Posterior cingulate gyrus (tissue), 11 donors: ENCODE data around the gene AGMAT.

Source experiments
- DNase-seq, 10 donors: peaks; one replicate each; pipeline versions ENCODE4 v3.0.0 to v3.0.0-alpha.2; 2020 to 2021; ENCODE audit warnings: mixed read lengths in 3 of 10
- intact Hi-C: fragments of 100-400 bp; cut with DNase I; formaldehyde crosslinking; loops from one replicate; pipeline ENCODE4 v1.15.1; 2023

The AGMAT gene

GRCh38 chr1:15526021-15526489, 58.8 kb downstream of the AGMAT start:
- intact Hi-C loops: loop anchor here (2.0 to 5.0 kb wide), 2 partner anchors 76 to 91 kb away; partner anchors contain the start of gene DDI2
- no peak for DNase-seq

- no peak for DNase-seq
- intact Hi-C loops: loop anchor here (2.0 to 5.0 kb wide), 2 partner anchors 77 to 91 kb away; partner anchors contain the start of gene DDI2
These were observed 59.5 kb downstream of the AGMAT start for GRCh38 chr1:15525050-15526020.

GRCh38 chr1:15524283-15525049, 60.4 kb downstream of the AGMAT start:
- intact Hi-C loops: loop anchor here (5.0 kb wide), 1 partner anchor 78 kb away; no protein-coding TSS in a partner anchor
- DNase-seq: peak; percentile 98 to 100 (median 99)

GRCh38 chr1:15524021-15524282, 60.9 kb downstream of the AGMAT start, which contains the start of gene CASP9:
Gene CASP9 (minus strand): TSS chr1:15524215. CDS start chr1:15524200, 15 bp downstream.
- intact Hi-C loops: no loop called here
- DNase-seq: no peak

GRCh38 chr1:15523104-15524020, 61.5 kb downstream of the AGMAT start:
- no peak for DNase-seq
- intact Hi-C loops: no loop called here

- intact Hi-C loops: no loop called here
- DNase-seq: no peak
These were observed 62.3 kb downstream of the AGMAT start for GRCh38 chr1:15522551-15522950.
